Suprapubic skin (tissue), 4 donors: ENCODE results near the gene KDELR3. TPM values are rescaled to one million over a fixed set of nuclear protein-coding genes. Genes with fewer than 3 reads are reported as not detected.

ENCODE experiments used
- DNase-seq, 2 donors: peaks; one replicate each; pipeline ENCODE4 v3.0.0-alpha.2; 2019; ENCODE audit warnings: low spot score in 2 of 2
- H3K27ac ChIP-seq: fragments of 200-600 bp; sonication (generic); one replicate; pipeline ENCODE4 v1.5.1; 2019
- H3K27me3 ChIP-seq: fragments of 200-600 bp; sonication (generic); one replicate; pipeline ENCODE4 v1.5.1; 2019
- H3K36me3 ChIP-seq: fragments of 200-600 bp; sonication (generic); one replicate; pipeline ENCODE4 v1.5.1; 2019
- H3K4me1 ChIP-seq: fragments of 200-600 bp; sonication (generic); one replicate; pipeline ENCODE4 v1.5.1; 2019
- H3K4me3 ChIP-seq: fragments of 200-600 bp; sonication (generic); one replicate; pipeline ENCODE4 v1.5.1; 2019; ENCODE audit warnings: mild to moderate bottlenecking
- H3K9me3 ChIP-seq: fragments of 200-600 bp; sonication (generic); one replicate; pipeline ENCODE4 v1.5.1; 2019
- EP300 ChIP-seq: sonication (generic); formaldehyde crosslinking; IDR thresholded peaks from one replicate; pipeline ENCODE4 v1.6.1; 2017; ENCODE audit warnings: antibody characterized with exemption
- POLR2A ChIP-seq, 2 donors: fragments of 450-650 bp; IDR thresholded peaks; one replicate each; pipeline ENCODE4 v1.6.1; 2017; ENCODE audit warnings: antibody characterized with exemption in 2 of 2, mild to moderate bottlenecking in 2 of 2, moderate library complexity in 2 of 2
- POLR2AphosphoS5 ChIP-seq, 3 donors: sonication (generic); formaldehyde crosslinking; IDR thresholded peaks; one replicate each; pipeline ENCODE4 v1.6.1; 2017; ENCODE audit warnings: antibody characterized with exemption in 3 of 3
- WGBS: methylation state at CpG from one replicate; pipeline ENCODE4 v1.1.5; 2018; 5-methylcytosine and 5-hydroxymethylcytosine counted together
- total RNA-seq, 4 donors: library from RNA; depleted of rRNA; stranded (reverse); fragments of >200 nt; gene quantifications; one replicate each; pipeline ENCODE4 v1.1.0, GENCODE V29; 2016
- TF ChIP-seq, protein P1 (sequence below), 2 donors: fragments of 200-600 bp in 1 of 2; fragments of 450-650 bp in 1 of 2; sonication (generic) in 1 of 2; IDR thresholded peaks; one replicate each; pipeline ENCODE4 v1.5.1; 2016 to 2019; ENCODE audit warnings: antibody characterized with exemption in 2 of 2, mild to moderate bottlenecking in 1 of 2, moderate library complexity in 1 of 2

The KDELR3 gene
- total RNA-seq, 4 donors from 2014 or later: 2.8 to 6.7 (median 3.9) TPM

DNA sequence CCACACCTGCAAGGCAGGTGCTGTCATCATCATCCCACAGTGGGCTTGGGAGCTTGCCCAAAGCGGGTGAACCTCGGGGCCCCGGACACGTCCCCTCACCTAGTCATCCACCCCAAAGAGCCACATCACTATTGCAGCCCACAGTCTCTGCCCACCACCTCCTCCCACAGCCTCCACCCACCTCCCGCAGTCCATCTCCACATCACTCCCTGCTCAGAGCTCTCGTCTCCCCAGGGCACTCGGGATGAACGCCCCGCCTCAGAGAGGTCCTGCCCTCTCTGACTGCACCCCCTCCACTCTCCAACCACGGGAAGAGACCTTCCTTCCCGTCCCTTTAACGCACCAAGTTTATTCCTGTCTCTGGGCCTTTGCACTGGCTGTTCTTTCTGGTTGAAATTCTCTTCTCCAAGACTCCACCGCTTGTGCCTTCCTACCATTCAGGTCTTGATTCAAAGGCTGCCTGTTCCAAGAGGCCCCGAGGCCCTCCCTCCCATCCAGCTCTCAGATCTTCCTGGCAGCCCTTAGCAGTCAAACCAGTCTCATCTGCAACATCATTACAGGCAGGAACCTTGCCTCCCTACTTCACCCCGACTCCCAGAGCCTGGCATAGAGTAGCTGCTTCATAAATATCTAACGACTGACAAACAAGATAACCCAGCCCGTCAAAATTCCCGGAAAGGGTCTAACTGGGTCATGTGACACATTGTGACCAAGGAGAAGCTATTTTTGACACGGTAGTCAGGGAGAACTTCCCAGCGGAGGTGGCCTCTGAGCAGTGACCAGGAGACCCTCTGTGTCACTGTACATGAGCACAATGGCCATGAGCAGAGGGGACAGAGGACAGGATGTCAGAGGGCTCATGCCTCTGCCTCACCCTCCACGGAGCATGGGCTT lies 24.0 kb upstream of the KDELR3 start:
- Histone ChIP-seq H3K36me3 (no peaks in the 10 kb centered on the region), H3K9me3 (no peaks in the 10 kb centered on the region), H3K27ac (no peak overlapping the region), H3K27me3 (peaks cover 31% of the 10 kb centered on the region), H3K4me1 (no peaks in the 10 kb centered on the region), H3K4me3 (no peak overlapping the region)
- WGBS: 36% methylated on average over 20 of the region's 21 CpGs
- TF ChIP-seq EP300 (no peak), POLR2AphosphoS5 (IDR thresholded peaks at IDR 0.05) (no peak), POLR2A (IDR thresholded peaks at IDR 0.05) (no peak)
- TF ChIP-seq, protein P1, sequence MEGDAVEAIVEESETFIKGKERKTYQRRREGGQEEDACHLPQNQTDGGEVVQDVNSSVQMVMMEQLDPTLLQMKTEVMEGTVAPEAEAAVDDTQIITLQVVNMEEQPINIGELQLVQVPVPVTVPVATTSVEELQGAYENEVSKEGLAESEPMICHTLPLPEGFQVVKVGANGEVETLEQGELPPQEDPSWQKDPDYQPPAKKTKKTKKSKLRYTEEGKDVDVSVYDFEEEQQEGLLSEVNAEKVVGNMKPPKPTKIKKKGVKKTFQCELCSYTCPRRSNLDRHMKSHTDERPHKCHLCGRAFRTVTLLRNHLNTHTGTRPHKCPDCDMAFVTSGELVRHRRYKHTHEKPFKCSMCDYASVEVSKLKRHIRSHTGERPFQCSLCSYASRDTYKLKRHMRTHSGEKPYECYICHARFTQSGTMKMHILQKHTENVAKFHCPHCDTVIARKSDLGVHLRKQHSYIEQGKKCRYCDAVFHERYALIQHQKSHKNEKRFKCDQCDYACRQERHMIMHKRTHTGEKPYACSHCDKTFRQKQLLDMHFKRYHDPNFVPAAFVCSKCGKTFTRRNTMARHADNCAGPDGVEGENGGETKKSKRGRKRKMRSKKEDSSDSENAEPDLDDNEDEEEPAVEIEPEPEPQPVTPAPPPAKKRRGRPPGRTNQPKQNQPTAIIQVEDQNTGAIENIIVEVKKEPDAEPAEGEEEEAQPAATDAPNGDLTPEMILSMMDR (IDR thresholded peaks at IDR 0.05): no peak
- no peak for DNase-seq

DNA sequence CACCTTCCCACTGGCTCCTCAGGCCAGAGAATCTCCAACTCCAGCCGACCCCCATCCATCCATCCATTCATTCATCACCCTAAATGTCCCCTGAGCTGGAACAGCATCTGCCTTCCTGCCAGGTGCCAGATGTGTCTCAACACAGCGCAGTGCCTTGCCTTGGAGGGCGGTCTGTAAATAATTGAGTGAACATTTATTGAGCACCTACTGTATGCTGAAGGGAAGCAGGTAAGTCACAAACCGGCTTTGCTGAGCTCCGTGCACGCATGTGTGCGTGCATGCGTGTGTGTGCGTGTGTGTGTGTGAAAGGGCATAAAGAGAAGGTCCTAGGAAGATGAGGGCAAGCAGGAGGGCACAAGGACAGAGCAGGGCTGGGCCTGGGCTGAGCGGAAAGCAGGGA lies 23.1 kb upstream of the KDELR3 start:
- H3K4me3 ChIP-seq: no peak overlapping the region
- TF ChIP-seq EP300 (no peak), POLR2AphosphoS5 (IDR thresholded peaks at IDR 0.05) (no peak), POLR2A (IDR thresholded peaks at IDR 0.05) (no peak)
- TF ChIP-seq, protein P1 (IDR thresholded peaks at IDR 0.05): no peak
- DNase-seq: no peak

DNA sequence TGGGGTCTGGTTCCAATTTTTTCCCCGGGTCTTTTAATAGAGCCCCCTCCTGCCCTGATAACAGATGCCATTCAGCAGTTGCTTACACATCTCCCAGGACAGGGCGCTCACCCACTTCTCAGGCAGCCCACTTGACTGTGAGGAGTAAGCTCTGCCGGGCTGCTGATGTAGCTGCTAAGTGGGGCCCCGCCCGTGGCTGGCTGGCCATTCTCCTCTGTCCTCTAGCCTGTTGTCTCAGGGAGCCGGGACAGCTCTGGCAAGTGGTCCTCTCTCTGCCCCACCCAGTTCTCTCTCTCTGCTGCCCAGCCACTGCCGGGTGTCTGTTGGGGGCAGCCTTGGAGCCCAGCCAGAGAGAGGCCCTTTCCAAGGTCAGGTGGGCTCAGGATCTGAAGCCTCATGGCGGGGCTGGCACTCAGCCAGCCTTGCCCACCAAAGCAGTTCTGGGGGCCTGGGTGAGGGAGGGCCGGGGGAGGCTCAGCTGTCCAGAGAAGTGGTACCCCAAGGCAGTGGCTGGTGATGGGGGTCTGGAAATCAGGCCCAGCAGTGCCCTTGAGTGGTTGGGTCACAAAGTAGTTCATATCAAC lies 21.8 kb upstream of the KDELR3 start:
- Histone ChIP-seq H3K27me3 (peaks cover 48% of the 10 kb centered on the region), H3K4me1 (no peaks in the 10 kb centered on the region), H3K4me3 (no peak overlapping the region), H3K27ac (no peak overlapping the region), H3K9me3 (no peaks in the 10 kb centered on the region), H3K36me3 (no peaks in the 10 kb centered on the region)
- WGBS: 63% methylated on average over 4 of the region's 9 CpGs
- DNase-seq: no peak
- TF ChIP-seq POLR2A (IDR thresholded peaks at IDR 0.05) (no peak), POLR2AphosphoS5 (IDR thresholded peaks at IDR 0.05) (no peak), EP300 (no peak)

More for the DNA sequence above, 23.1 kb upstream of the KDELR3 start:
- 80% methylated on average over 10 of the region's 10 CpGs for WGBS
- H3K4me1 ChIP-seq: no peaks in the 10 kb centered on the region
- peaks cover 35% of the 10 kb centered on the region for H3K27me3 ChIP-seq
- H3K9me3 ChIP-seq: no peaks in the 10 kb centered on the region
- no peak overlapping the region for H3K27ac ChIP-seq
- no peaks in the 10 kb centered on the region for H3K36me3 ChIP-seq

DNA sequence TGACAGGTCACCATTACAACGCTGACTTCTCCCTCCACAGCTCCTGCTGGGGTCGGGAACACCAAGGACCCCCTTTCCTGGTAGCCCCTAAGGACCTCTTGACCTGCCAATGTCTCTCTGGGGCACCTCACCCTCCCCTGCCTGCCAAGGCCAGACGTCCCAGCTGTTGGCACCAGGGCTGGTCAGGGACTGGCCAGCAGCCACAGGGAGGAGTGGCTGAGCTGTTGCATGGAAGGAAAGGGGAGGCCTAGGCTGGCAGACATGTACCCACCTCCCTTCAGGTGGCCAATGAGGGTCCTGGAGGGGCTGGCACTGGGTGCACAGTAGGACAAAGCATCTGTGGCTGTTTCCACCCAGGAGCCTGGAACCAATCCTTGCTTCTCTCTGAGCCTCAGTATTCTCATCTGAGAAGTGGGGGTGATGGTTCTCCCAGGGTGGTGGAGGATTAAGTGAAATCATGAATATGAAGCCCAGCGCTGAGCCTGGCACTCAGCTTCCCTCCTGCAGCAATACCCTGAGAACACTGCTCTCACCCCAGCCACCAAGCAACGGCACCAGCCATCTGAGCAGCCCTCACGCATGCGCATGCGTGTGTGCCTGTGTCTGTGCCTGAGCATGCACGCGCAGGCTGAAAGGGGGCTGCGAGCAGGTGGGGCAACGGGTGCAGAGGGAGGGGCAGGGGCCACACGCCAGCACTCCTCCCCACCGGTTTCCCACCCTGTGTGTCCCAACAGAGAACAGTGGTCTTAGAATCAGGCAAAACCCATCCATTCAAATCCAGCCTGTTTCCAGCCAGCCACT lies 18.8 kb upstream of the KDELR3 start:
- WGBS: 57% methylated on average over 5 of the region's 14 CpGs
- no peak for DNase-seq
- Histone ChIP-seq H3K27me3 (peaks cover 57% of the 10 kb centered on the region), H3K4me3 (no peak overlapping the region), H3K36me3 (no peaks in the 10 kb centered on the region), H3K4me1 (no peaks in the 10 kb centered on the region), H3K27ac (no peak overlapping the region), H3K9me3 (no peaks in the 10 kb centered on the region)
- no peak for TF ChIP-seq POLR2AphosphoS5 (IDR thresholded peaks at IDR 0.05)
- TF ChIP-seq, protein P1 (IDR thresholded peaks at IDR 0.05): no peak
- TF ChIP-seq EP300: no peak
- TF ChIP-seq POLR2A (IDR thresholded peaks at IDR 0.05): no peak

DNA sequence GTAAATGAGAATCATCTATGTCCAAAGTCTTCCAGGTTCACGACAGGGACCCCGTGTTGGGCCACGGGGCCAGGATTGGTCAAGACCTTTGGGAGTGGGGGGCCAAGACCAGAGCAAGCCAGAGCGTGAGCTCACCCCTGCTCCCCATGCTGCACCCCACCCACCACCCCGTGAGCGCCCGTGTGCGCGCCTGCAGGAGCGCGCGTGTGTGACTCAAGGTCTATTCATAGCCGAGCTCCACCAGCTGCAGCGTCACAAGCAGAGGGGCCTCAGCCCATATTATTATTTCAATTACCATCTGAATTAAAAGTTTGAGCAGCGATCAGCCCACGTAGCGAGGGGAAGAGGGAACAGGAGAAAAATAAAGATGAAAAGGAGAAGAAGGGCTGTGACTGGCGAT lies 18.1 kb upstream of the KDELR3 start:
- Histone ChIP-seq H3K9me3 (no peaks in the 10 kb centered on the region), H3K36me3 (no peaks in the 10 kb centered on the region), H3K4me1 (peaks cover 5% of the 10 kb centered on the region), H3K27ac (no peak overlapping the region), H3K27me3 (peaks cover 57% of the 10 kb centered on the region), H3K4me3 (no peak overlapping the region)
- TF ChIP-seq, protein P1 (IDR thresholded peaks at IDR 0.05): no peak
- TF ChIP-seq POLR2A (IDR thresholded peaks at IDR 0.05) (no peak), POLR2AphosphoS5 (IDR thresholded peaks at IDR 0.05) (no peak), EP300 (no peak)
- WGBS: 45% methylated on average over 13 of the region's 18 CpGs
- DNase-seq: no peak
